Keratinocyte (primary cell): ENCODE results near the gene COL4A5. TPM values are rescaled to one million over a fixed set of nuclear protein-coding genes. Genes with fewer than 3 reads are reported as not detected.

Experiments used
- DNase-seq: peaks from one replicate; pipeline ENCODE4 v3.0.0-alpha.2; 2011; ENCODE audit warnings: low read depth, missing footprints, low spot score
- FAIRE-seq: peaks from 2 replicates; lab custom pipeline; 2011; peaks lifted over from hg19 to GRCh38; lab: Jason Lieb, UNC
- H2AFZ ChIP-seq: 2 replicates; pipeline ENCODE4 v1.6.0; 2012; ENCODE audit warnings: low read length, control low read depth, inconsistent platforms; ENCODE audit not compliant: control insufficient read depth
- H3K27ac ChIP-seq: 2 replicates; pipeline ENCODE4 v1.5.1; 2011; ENCODE audit warnings: low read length; ENCODE audit not compliant: control insufficient read depth, insufficient read depth
- H3K27me3 ChIP-seq: 3 replicates; pipeline ENCODE4 v1.6.0; 2011; ENCODE audit warnings: low read length; ENCODE audit not compliant: control insufficient read depth, insufficient read depth; ENCODE audit errors: extremely low read depth
- H3K36me3 ChIP-seq, 2 experiments: 2 replicates in 1 of 2; 3 replicates in 1 of 2; pipeline ENCODE4 v1.5.1; 2011; ENCODE audit warnings: low read length in 2 of 2, mild to moderate bottlenecking in 1 of 2; ENCODE audit not compliant: control insufficient read depth in 2 of 2, insufficient read depth in 2 of 2; ENCODE audit errors: extremely low read depth in 1 of 2
- H3K4me1 ChIP-seq: 3 replicates; pipeline ENCODE4 v1.5.1; 2011; ENCODE audit warnings: low read length; ENCODE audit not compliant: control insufficient read depth, insufficient read depth; ENCODE audit errors: extremely low read depth
- H3K4me2 ChIP-seq: 3 replicates; pipeline ENCODE4 v1.6.0; 2011; ENCODE audit warnings: low read depth, low read length; ENCODE audit not compliant: control insufficient read depth, insufficient read depth; ENCODE audit errors: extremely low read depth
- H3K4me3 ChIP-seq, 3 experiments: fragments of 200-600 bp in 1 of 3; sonication (generic) in 1 of 3; 2 replicates in 2 of 3; 3 replicates in 1 of 3; pipeline ENCODE4 v1.5.1; 2011 to 2016; ENCODE audit warnings: low read length in 3 of 3, mild to moderate bottlenecking in 3 of 3, control low read depth in 2 of 3, inconsistent platforms in 1 of 3, low read depth in 1 of 3, mixed read lengths in 1 of 3, mixed run types in 1 of 3, moderate library complexity in 1 of 3; ENCODE audit not compliant: control insufficient read depth in 2 of 3, insufficient read depth in 2 of 3; ENCODE audit errors: extremely low read depth in 1 of 3
- H3K79me2 ChIP-seq: 2 replicates; pipeline ENCODE4 v1.6.0; 2012; ENCODE audit warnings: low read length; ENCODE audit not compliant: control insufficient read depth, insufficient read depth
- H3K9ac ChIP-seq: 3 replicates; pipeline ENCODE4 v1.6.0; 2011; ENCODE audit warnings: low read length; ENCODE audit not compliant: control insufficient read depth, insufficient read depth; ENCODE audit errors: extremely low read depth
- H3K9me1 ChIP-seq: 3 replicates; pipeline ENCODE4 v1.6.0; 2011; ENCODE audit warnings: low read length; ENCODE audit not compliant: control insufficient read depth, insufficient read depth; ENCODE audit errors: extremely low read depth
- H3K9me3 ChIP-seq: 2 replicates; pipeline ENCODE4 v1.5.1; 2012; ENCODE audit warnings: low read depth, low read length; ENCODE audit not compliant: control insufficient read depth
- H4K20me1 ChIP-seq: 3 replicates; pipeline ENCODE4 v1.6.0; 2011; ENCODE audit warnings: low read length; ENCODE audit not compliant: control insufficient read depth, insufficient read depth; ENCODE audit errors: extremely low read depth
- CTCF ChIP-seq, 3 experiments: IDR thresholded peaks in 1 of 3; conservative IDR thresholded peaks in 1 of 3; optimal IDR thresholded peaks in 1 of 3; 2 replicates in 2 of 3; 3 replicates in 1 of 3; pipeline versions ENCODE3 to v1.5.1; 2011; ENCODE audit warnings: low read length in 3 of 3, mild to moderate bottlenecking in 3 of 3, moderate library complexity in 2 of 3, control low read depth in 1 of 3, inconsistent platforms in 1 of 3; ENCODE audit not compliant: insufficient read depth in 2 of 3; ENCODE audit errors: extremely low read depth in 1 of 3
- EZH2 ChIP-seq: IDR thresholded peaks from one replicate; pipeline ENCODE4 v1.6.1; 2012; ENCODE audit warnings: inconsistent platforms, mild to moderate bottlenecking, low read length, moderate library complexity
- dilution Hi-C: fragments of 300-500 bp; cut with MboI; formaldehyde crosslinking; loops from one replicate; pipeline ENCODE4 v1.7.0; 2020; ENCODE audit warnings: low sequenced_read_pairs; ENCODE audit not compliant: extremely low pct_ligation_motif_present
- polyA plus RNA-seq, 5 experiments: library from polyadenylated mRNA; depleted of rRNA in 3 of 5; stranded (reverse) in 3 of 5; stranded (forward) in 1 of 5; unstranded in 1 of 5; fragments of >200 nt; gene quantifications; 1 replicate in 1 of 5; 2 replicates in 3 of 5; 3 replicates in 1 of 5; pipeline versions ENCODE4 v1.2.1 to v1.2.3, GENCODE V29; 2011 to 2012; ENCODE audit warnings: missing spikeins in 2 of 5, low read depth in 1 of 5, low replicate concordance in 1 of 5

The COL4A5 gene
- polyA plus RNA-seq, 1 donor (not counting 4 experiments of a cell fraction or from before 2014, with no cell fraction given): 53.2 TPM

GRCh38 chrX:108426262-108426661, 13.4 kb upstream of the COL4A5 start:
- TF ChIP-seq CTCF (optimal IDR thresholded peaks at IDR 0.05 in 1 of 3, IDR thresholded peaks at IDR 0.05 in 1 of 3, conservative IDR thresholded peaks at IDR 0.05 in 1 of 3; ENCODE audit: extremely low read depth in 1 of 3, insufficient read depth in 2 of 3, low read length in 3 of 3): no peak
- no peak for TF ChIP-seq EZH2
- FAIRE-seq: peak; percentile 17

GRCh38 chrX:108435261-108435660, 4.4 kb upstream of the COL4A5 start:
- H3K36me3 ChIP-seq: no peaks in the 10 kb centered on the region
- peak overlapping the region; percentile 1 for H3K4me2 ChIP-seq
- H3K4me1 ChIP-seq: no peaks in the 10 kb centered on the region
- no peak overlapping the region for H3K4me3 ChIP-seq
- FAIRE-seq (no peak), DNase-seq (no peak)
- TF ChIP-seq CTCF (optimal IDR thresholded peaks at IDR 0.05 in 1 of 3, IDR thresholded peaks at IDR 0.05 in 1 of 3, conservative IDR thresholded peaks at IDR 0.05 in 1 of 3; ENCODE audit: extremely low read depth in 1 of 3, insufficient read depth in 2 of 3, low read length in 3 of 3) (no peak), EZH2 (no peak)
- H3K27me3 ChIP-seq: peaks cover 8% of the 10 kb centered on the region
- dilution Hi-C loops: no loop called here
- H3K9me1 ChIP-seq: no peaks in the 10 kb centered on the region
- H3K9me3 ChIP-seq: no peaks in the 10 kb centered on the region
- no peak overlapping the region for H2AFZ ChIP-seq
- H3K27ac ChIP-seq: no peak overlapping the region
- no peak overlapping the region for H3K9ac ChIP-seq
- no peaks in the 10 kb centered on the region for H4K20me1 ChIP-seq
- peaks cover 14% of the 10 kb centered on the region for H3K79me2 ChIP-seq

More at GRCh38 chrX:108426262-108426661, 13.4 kb upstream of the COL4A5 start:
- Histone ChIP-seq H3K9me3 (no peaks in the 10 kb centered on the region), H3K4me2 (no peak overlapping the region), H3K27me3 (no peaks in the 10 kb centered on the region), H3K4me1 (no peaks in the 10 kb centered on the region), H3K36me3 (peaks cover 0 to 3% of the 10 kb centered on the region in 2 experiments), H3K79me2 (no peaks in the 10 kb centered on the region), H4K20me1 (no peaks in the 10 kb centered on the region), H3K9me1 (no peaks in the 10 kb centered on the region), H3K9ac (no peak overlapping the region), H3K27ac (no peak overlapping the region), H3K4me3 (no peak overlapping the region), H2AFZ (no peak overlapping the region)
- no peak for DNase-seq
- dilution Hi-C loops: no loop called here
